HG03045 (cell line): ENCODE measurements around the gene STIM1.
"Not testable (repeated sequence)": the region's sequence is repeated elsewhere in the genome, so short reads cannot be mapped to it uniquely, and the experiment has no call there.

Experiments used
- ATAC-seq: cut with Tn5 transposase; IDR thresholded peaks from one replicate; pipeline ENCODE4 v1.9.1; 2021; ENCODE audit warnings: mild to moderate bottlenecking, moderate library complexity; ENCODE audit not compliant: unreplicated experiment

STIM1 gene

DNA sequence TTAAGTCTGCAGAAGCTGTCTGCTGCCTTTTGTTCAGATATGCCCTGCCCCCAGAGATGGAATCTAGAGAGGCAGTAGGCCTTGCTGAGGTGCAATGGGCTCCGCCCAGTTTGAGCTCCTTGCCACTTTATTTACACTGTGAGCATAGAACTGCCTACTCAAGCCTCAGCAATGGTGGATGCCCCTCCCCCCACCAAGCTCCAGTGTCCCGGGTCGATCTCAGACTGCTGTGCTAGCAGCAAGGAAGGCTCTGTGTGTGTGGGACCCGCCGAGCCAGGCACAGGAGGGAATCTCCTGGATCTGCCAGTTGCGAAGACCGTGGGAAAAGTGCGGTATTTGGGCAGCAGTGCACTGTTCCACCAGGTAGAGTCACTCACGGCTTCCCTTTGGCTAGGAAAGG is 161.1 kb downstream of the STIM1 start:
- not testable (repeated sequence) for ATAC-seq

DNA sequence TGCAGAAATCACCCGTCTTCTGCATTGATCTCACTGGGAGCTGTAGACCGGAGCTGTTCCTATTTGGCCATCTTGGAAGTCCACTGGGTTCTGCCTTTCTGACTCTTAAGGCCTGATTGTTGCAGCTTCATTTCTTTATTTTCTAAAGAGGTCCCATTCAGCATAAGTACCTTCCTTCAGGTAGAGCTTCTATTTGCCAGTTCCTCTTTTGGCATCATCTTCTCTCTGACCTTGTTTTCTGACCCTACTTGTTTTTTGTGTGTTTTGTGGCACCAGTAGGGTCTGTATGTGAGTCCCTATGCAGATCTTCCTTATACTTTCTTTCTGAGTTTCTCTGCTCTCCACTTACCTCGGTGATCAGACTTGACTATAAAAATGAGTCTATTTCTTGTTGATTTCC is 161.7 kb downstream of the STIM1 start:
- no peak for ATAC-seq

DNA sequence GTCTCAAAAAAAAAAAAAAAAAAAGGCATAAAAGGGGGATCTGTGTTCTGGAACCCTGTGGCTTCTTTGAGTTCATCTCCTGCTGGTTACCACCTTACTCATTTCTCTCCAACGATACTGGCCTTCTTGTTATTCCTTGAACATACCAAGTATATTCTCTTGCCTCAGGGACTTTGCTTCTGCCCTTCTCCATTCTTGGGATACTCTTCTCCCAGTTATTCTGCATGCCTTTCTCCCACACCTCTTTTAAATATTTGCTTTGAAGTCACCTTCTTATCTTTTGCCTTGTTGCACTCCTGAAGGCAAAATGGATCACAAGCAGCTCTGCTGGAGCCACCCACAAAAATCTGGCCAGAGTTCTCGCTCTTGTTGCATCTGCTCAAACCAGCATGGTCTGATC is 163.2 kb downstream of the STIM1 start:
- no peak for ATAC-seq

DNA sequence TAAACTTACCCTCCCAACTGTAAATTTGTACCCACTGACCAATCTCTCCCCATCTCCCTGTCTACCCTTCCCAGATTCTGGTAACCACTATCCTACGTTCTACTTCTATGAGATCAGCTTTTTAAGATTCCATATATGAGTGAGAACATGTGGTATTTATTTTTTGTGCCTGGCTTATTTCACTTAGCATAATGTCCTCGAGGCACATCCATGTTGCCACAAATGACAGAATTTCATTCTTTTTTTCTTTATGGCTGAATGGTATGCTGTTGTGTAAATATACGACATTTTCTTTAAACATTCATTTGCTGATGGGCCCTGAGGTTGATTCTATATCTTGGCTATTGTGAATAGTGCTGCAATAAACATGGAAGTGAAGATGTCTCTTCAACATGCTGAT is 164.4 kb downstream of the STIM1 start:
- no peak for ATAC-seq

DNA sequence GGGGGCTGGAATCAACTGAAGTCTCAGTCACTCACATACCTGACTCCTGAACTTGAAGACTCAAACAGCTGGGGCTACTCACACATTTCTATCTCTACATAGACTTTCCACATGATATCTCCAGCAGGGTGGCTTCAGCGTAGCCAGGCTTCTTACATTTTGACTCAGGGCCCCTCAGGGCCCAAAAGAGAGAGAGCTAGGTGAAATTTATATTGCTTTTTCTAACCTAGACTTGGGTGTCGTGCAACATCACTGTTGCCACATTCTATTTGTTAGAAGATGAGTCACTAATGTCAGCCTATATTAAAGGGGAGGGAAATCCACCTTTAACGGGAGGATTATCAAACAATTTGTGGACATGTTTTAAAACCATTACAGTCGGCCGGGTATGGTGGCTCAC is 167.2 kb downstream of the STIM1 start:
- no peak for ATAC-seq

DNA sequence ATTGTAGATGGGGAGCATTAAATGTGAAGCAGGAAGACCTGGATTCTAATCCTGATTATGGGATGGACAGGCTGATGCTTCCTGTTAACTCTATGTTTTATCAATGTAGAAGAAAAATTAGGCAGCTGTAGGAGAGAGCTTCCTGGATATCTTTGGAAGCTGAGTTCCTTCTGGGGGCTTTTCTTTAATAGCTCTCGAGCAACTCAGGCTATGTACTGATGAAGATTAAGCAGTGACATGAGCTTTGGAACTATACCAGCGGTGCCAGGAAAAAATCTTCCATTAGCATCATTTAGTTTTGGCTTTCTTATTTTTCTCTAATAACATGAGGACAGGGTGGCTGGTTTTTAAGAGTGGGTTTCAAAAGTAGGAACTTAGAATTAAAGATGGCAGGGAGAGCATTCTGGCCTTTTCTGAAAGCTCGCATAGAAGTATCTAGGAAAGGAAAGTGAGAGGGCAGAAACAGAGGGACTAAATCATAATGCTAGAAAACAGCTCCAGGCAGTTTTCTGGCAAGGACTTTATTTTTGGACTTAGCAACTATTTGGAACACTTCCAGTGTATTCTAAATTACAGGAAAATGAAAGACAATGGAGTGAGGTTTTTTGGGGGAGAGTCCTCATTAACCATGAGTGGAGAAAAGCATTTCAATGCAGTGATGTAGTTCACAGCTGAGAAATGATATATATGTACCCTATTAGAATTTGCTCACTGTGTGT is 169.9 kb downstream of the STIM1 start:
- no peak for ATAC-seq

DNA sequence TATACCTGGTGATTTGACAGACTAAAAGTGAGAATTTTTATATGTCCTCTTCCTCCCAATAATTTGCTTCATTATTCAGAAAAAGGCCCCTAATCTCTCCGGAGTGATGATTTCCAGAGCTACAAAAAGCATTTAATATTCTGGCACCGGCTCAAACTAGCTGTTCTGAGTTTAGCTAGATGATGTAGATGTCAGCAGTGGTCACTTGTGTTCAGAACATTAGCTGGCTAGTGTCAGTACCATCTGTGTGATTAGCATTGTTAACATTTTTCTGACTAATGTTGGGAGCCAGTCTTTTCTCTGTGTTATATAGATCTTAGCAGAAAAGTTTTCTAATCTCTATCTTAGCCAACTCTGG is 170.5 kb downstream of the STIM1 start:
- no peak for ATAC-seq

DNA sequence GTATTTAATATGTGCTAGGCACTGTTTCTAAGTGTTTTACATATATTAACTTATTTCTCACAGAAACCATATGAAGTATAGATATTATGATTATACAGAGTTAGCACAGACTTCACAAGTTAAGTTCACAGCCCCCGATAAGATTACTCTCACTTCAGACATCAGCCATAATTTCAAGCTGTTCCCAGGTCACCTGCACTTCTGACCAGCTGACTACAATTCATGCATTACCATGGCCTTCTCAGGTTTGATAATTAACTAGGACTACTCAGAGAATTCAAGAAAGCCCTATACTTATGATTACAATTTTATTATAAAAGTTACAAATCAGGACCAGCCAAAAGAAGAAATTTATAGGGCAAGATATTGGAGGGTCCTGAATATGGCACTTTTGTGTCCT is 170.9 kb downstream of the STIM1 start:
- ATAC-seq = no peak

DNA sequence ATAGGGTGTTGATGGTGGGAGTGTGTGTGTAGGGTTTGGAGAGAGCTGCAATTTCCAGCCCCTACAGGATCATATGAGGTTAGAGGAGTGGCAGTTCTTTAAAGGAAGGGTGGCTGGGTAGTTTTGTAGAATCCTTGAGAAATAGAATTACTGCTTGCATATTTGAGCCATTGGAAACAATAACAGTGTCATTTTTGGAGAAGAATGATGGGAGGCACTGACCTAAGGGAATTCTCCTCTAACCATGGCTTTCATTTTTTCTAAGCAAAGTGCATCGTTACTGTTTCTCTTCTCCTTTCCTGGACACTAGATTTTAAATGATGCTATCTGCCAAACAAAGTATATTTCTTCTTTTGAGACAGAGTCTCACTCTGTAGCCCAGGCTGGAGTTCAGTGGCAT is 172.3 kb downstream of the STIM1 start:
- ATAC-seq = no peak

DNA sequence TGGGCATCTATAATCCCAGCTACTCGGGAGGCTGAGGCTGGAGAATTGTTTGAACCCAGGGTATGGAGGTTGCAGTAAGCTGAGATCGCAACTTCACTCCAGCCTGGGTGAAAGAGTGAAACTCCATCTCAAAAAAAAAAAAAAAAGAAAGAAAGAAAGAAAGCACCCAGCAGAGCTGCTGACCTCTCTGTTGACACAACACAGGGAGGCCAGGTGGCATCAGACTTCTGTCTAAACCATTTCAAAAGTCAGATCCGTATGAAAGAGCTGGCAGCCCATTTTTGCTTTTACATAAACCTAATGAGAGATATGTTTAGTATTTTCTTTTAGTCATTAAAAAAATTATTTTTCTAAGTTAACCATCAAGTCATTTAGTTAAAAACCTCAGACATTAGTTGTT is 174.7 kb downstream of the STIM1 start:
- ATAC-seq = no peak

DNA sequence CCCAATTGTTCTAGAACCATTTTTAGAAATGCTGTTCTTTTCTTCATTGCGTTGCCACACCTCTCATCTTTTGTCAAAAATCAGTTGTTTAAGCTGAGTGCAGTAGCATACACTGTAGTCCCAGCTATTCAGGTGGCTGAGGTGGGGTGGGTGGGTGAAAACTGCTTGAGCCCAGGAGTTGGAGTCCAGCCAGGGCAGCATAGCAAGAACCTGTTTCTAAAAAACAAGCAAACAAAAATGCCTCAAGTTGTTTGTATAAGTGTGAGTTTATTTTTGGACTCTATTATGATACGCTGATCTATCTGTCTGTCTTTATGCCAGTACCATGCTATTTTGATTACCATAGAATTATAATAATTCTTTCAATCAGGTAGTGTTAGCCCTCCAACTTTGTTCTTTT is 176.6 kb downstream of the STIM1 start:
- ATAC-seq = no peak

DNA sequence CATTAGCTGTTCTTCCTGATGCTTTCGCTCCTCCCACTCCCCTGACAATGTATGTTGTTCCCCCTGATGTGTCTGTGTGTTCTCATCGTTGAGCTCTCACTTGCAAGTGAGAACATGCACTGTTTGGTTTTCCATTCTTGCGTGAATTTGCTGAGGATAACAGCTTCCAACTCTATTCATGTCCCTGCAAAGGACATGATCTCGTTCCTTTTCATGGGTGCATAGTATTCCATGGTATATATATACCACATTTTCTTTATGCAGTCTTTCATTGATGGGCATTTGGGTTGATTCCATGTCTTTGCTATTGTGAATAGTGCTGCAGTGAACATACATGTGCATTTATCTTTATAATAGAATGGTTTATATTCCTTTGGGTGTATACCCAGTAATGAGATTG is 180.5 kb downstream of the STIM1 start:
- no peak for ATAC-seq

DNA sequence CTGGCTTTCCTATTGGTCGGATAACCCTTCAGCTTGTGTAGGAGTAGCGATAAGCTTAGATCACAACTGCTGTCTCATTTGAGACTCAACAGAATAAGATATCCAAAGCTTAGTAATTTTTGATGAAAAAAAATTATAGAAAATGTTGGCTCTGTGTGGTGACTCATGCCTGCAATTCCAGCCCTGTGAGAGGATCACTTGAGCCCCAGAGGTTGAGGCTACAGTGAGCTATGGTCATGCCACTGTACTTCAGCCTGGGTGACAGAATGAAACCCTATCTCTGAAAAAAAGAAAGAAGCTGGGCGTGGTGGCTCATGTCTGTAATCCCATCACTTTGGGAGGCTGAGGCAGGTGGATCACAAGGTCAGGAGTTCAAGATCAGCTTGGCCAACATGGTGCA is 183.5 kb downstream of the STIM1 start:
- no peak for ATAC-seq

DNA sequence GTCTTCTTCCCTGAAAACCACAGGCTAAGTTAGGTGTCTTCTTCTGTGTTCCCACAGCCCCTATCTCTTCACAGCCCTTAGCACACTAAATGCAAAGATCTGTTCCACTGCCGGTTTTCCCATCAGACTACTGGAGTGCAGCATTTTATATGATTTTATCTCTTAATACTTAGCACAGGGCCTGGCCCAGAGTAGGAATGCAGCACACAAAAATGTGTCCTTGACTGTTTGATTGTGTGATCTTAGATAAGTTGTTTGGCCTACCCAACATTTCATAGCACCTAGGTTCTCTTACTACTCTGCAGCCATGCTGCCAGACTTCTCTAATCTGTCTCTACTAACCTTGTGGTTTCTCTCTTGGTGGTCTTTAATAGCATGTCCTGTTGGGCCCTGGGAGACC is 185.0 kb downstream of the STIM1 start:
- no peak for ATAC-seq

DNA sequence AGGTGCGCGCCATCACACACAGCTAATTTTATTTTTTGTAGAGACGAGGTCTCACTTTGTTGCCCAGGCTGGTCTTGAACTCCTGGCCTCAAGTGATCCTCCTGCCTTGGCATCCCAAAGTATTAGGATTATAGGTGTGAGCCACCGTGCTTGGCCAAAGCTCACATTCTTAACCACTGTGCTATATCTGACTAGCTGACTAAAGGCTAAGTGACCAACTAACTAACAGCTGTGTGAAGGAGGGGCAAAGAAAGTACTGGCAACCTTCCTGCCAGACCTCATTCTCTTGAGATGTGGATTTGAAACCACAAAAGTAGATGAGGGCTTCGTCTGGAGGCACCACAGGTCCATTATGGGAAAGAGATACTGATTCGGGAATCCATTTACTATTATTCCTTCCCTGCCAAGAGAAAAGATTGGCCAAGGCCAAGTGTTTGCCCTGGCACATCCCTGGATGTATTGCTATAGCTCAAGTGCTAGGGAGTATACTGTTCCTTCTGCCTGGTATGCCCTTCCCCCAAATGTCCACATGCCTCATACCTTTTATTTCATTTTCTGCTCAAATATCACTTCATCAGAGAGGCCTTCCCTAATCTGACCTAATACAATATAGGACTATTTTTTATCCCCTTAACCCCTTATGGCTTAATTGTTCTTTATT is 186.4 kb downstream of the STIM1 start:
- ATAC-seq = no peak

DNA sequence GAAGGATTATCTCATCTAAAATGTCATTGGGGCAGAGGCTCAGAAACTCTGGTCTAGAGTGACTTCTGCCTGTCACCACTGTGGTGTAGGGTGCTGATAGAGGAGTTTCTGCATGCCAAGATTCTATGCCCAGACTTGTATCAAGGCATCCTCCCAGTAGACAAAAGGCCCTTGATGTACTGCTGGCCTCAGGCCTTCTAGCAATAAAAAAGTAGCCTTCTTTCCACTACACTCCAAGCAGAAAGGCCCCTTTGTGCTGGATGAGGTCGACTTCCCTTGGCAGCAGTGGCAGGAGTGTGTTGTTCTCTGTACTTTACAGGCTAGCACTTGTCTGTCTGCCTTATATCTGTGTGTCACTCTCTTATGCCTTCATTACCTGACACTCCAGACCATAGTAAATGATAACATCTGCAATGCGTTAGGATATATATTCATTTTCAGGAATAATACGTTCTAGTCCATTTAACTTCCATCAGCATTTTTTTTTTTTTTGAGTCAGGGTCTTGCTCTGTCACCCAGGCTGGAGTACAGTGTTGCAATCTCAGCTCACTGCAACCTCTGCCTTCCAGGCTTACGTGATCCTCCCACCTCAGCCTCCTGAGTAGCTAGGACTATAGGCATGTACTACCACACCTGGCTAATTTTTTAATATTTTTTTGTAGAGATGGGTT is 189.6 kb downstream of the STIM1 start:
- no peak for ATAC-seq

DNA sequence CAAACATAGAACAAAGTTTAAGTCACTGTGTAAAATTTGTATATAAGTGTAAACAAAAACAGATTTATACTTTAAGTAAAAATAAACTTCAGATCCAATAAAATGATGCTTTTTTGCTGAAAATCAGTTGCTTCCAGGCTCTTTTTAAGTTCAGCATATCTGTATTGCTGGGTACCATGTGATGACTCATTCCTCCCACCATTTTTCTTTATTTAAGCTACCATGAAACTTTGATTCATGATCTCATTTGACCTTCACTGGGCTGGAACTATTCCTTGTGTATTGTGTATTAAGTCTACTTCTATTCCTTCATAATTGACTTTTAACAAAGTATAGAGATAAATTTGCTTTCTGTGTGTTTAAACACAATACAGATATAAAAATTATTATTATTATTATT is 192.9 kb downstream of the STIM1 start:
- no peak for ATAC-seq

DNA sequence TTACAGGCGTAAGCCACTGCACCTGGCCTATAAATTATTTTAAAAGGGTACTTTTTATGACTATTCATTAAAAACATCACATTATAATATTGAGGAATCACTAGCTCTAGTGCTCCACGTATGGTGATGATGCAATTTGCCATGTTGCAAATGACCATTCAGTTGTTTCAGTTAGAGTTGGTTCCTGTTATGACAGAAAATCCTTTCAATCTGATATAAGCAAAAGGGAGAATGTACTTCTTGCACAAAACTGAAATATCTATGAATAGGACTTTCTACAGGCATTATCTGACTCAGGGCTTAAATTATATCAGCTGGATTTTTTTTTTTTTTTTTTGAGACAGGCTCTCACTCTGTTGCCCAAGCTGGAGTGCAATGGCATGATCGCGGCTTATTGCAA is 193.5 kb downstream of the STIM1 start:
- no peak for ATAC-seq

DNA sequence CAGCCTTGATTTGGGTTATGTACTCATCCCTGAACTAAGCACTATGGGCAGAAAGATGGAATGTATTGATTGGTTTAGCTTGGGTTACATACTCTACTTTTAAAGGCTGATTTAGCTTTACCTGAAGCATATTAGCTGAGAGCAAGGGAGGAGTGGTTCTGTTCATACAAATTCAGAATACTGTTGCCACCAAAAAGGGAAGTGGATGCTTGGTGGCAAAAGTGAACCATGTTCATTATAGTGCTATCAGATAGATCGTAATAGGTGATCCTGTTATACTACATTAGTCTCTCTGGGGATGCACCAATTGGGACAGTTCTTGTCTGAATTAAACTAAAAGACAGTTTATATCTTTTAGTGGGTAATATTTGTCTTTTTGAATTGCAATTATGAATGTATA is 194.7 kb downstream of the STIM1 start:
- no peak for ATAC-seq

DNA sequence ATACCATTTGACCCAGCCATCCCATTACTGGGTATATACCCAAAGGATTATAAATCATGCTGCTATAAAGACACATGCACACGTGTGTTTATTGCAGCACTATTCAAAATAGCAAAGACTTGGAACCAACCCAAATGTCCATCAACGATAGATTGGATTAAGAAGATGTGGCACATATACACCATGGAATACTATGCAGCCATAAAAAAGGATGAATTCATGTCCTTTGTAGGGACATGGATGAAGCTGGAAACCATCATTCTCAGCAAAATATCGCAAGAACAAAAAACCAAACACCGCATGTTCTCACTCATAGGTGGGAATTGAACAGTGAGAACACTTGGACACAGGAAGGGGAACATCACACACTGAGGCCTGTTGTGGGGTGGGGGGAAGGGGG is 197.7 kb downstream of the STIM1 start:
- not testable (repeated sequence) for ATAC-seq

DNA sequence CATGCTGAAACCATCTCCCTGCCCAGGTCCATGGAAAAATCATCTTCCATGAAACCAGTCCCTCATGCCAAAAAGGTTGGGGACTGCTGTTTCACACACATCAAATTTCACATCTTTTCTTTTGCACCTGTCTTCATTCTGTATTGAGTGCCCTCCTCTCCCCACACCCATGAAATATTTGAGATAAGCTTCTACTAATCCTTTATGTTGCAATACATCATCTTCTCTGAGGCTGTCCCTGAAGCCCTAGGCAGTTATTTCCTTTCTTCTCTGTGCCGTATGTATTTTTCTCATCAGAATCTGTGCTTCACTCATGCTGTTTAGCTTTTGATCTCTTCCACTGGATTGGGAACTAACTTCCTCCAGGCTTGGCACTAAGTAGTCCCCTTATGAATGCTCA is 199.2 kb downstream of the STIM1 start:
- no peak for ATAC-seq

DNA sequence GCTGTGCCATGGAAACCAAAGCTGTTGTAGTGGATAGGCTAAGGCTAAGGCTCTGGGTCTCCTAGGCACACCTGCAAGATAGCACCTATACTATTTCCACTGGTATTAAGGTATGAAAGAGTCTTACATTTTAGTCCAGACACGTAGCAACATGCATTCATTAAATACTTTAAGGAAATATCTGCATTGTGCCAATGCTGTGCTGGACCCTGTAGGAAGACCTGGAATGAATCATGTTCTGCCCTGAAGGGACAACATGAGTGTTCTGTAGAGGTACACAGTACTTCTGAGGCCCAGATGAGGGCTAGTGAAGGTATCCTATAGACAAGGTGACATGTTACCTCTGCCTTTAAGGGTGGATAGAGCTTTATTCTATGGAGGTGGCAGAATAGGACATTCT is 204.0 kb downstream of the STIM1 start:
- ATAC-seq = no peak
